ENCODE results near the gene SAMD14.

DNA sequence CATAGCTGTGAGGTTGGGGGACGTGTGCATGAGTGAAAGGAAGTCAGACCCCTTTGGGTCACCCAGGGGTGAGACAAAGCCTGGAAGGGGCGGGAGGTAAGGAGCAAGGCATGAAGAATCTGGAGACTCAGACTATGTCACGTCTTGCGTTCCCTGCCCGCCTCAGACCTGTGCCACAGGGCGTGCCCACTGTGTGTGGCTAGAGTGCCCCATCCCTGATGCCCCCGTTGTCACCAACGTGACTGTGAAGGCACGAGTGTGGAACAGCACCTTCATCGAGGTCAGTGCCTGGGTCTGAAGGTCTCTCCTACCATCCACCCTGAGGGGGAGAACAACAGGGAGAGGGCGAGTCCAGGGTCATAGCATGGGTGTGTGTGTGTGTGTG is 49.9 kb downstream of the SAMD14 start:
- TF ChIP-seq, protein P1, sequence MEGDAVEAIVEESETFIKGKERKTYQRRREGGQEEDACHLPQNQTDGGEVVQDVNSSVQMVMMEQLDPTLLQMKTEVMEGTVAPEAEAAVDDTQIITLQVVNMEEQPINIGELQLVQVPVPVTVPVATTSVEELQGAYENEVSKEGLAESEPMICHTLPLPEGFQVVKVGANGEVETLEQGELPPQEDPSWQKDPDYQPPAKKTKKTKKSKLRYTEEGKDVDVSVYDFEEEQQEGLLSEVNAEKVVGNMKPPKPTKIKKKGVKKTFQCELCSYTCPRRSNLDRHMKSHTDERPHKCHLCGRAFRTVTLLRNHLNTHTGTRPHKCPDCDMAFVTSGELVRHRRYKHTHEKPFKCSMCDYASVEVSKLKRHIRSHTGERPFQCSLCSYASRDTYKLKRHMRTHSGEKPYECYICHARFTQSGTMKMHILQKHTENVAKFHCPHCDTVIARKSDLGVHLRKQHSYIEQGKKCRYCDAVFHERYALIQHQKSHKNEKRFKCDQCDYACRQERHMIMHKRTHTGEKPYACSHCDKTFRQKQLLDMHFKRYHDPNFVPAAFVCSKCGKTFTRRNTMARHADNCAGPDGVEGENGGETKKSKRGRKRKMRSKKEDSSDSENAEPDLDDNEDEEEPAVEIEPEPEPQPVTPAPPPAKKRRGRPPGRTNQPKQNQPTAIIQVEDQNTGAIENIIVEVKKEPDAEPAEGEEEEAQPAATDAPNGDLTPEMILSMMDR (conservative IDR thresholded peaks at IDR 0.05) = no peak
- no peak for TF ChIP-seq ZFX (IDR thresholded peaks at IDR 0.05)

Data from C4-2B (cell line).